GM23338 (cell line): ENCODE data around the gene ARHGEF17. TPM values are rescaled to one million over a fixed set of nuclear protein-coding genes. Genes with fewer than 3 reads are reported as not detected.

ENCODE experiments used
- ATAC-seq: fragments of 200-7000 bp; cut with Tn5 transposase; 3 replicates; pipeline ENCODE4 v1.9.1; 2020
- DNase-seq: peaks from one replicate; pipeline ENCODE4 v3.0.0-alpha.2; 2015; ENCODE audit warnings: low spot score
- H2AFZ ChIP-seq: fragments of 200-600 bp; sonication (generic); 2 replicates; pipeline ENCODE4 v1.8.0; 2016; ENCODE audit warnings: antibody characterized with exemption, mild to moderate bottlenecking, moderate library complexity
- H3F3A ChIP-seq: fragments of 200-600 bp; sonication (generic); replicated peaks from 2 replicates; pipeline ENCODE4 v1.8.0; 2017; ENCODE audit warnings: antibody characterized with exemption, mixed run types, low read depth
- H3K27ac ChIP-seq: fragments of 200-600 bp; sonication (generic); 2 replicates; pipeline ENCODE4 v1.6.1; 2016; ENCODE audit warnings: low read depth
- H3K27me3 ChIP-seq: fragments of 200-600 bp; sonication (generic); 2 replicates; pipeline ENCODE4 v1.8.0; 2016; ENCODE audit warnings: mild to moderate bottlenecking, mixed run types, moderate library complexity; ENCODE audit not compliant: insufficient read depth
- H3K36me3 ChIP-seq: fragments of 200-600 bp; sonication (generic); 2 replicates; pipeline ENCODE4 v1.8.0; 2016; ENCODE audit warnings: mild to moderate bottlenecking; ENCODE audit not compliant: insufficient read depth
- H3K4me1 ChIP-seq: fragments of 200-600 bp; sonication (generic); 2 replicates; pipeline ENCODE4 v1.8.0; 2016; ENCODE audit warnings: mild to moderate bottlenecking, moderate library complexity; ENCODE audit not compliant: insufficient read depth
- H3K4me2 ChIP-seq: fragments of 200-600 bp; sonication (generic); 2 replicates; pipeline ENCODE4 v1.7.1; 2017; ENCODE audit warnings: mixed run types
- H3K4me3 ChIP-seq: fragments of 200-600 bp; sonication (generic); 2 replicates; pipeline ENCODE4 v1.6.1; 2016; ENCODE audit warnings: mixed run types
- H3K79me2 ChIP-seq: fragments of 200-600 bp; sonication (generic); replicated peaks from 2 replicates; pipeline ENCODE4 v1.8.0; 2017; ENCODE audit warnings: mild to moderate bottlenecking; ENCODE audit not compliant: insufficient read depth
- H3K9me2 ChIP-seq: fragments of 200-600 bp; sonication (generic); 2 replicates; pipeline ENCODE4 v1.8.0; 2017; ENCODE audit not compliant: insufficient read depth
- H4K20me1 ChIP-seq: fragments of 200-600 bp; sonication (generic); replicated peaks from 2 replicates; pipeline ENCODE4 v1.8.0; 2017; ENCODE audit warnings: mild to moderate bottlenecking; ENCODE audit not compliant: insufficient read depth
- H3K27ac Mint-ChIP-seq: 2 replicates; pipeline ENCODE4 v1.8.0; 2020; ENCODE audit warnings: inconsistent platforms, mild to moderate bottlenecking, moderate library complexity, mixed read lengths
- H3K27me3 Mint-ChIP-seq: 3 replicates; pipeline ENCODE4 v1.8.0; 2022; ENCODE audit warnings: low read depth, mild to moderate bottlenecking, moderate library complexity, mixed read lengths, inconsistent platforms; ENCODE audit not compliant: insufficient read depth, poor library complexity
- H3K36me3 Mint-ChIP-seq: 3 replicates; pipeline ENCODE4 v1.8.0; 2021; ENCODE audit warnings: low read depth, mild to moderate bottlenecking, inconsistent platforms, moderate library complexity, mixed read lengths
- H3K4me1 Mint-ChIP-seq: 3 replicates; pipeline ENCODE4 v1.8.0; 2020; ENCODE audit warnings: mild to moderate bottlenecking, inconsistent platforms, mixed read lengths
- H3K4me3 Mint-ChIP-seq: 3 replicates; pipeline ENCODE4 v1.8.0; 2021; ENCODE audit warnings: moderate library complexity, mild to moderate bottlenecking, inconsistent platforms, mixed read lengths
- H3K9me3 Mint-ChIP-seq: 3 replicates; pipeline ENCODE4 v1.8.0; 2020; ENCODE audit warnings: moderate library complexity, mild to moderate bottlenecking, inconsistent platforms, mixed read lengths
- CREB1 ChIP-seq: fragments of 250-450 bp; sonication (Bioruptor Pico); IDR thresholded peaks from 2 replicates; pipeline ENCODE4 v1.5.0; 2020; ENCODE audit warnings: low read depth, mild to moderate bottlenecking, moderate library complexity
- EZH2 ChIP-seq: fragments of 200-600 bp; sonication (generic); IDR thresholded peaks from one replicate; pipeline ENCODE4 v1.8.0; 2017; ENCODE audit warnings: antibody characterized with exemption, mild to moderate bottlenecking, low read depth; ENCODE audit not compliant: unreplicated experiment
- EZH2phosphoT487 ChIP-seq: fragments of 200-600 bp; sonication (generic); IDR thresholded peaks from one replicate; pipeline ENCODE4 v1.8.1; 2018; ENCODE audit warnings: antibody characterized with exemption; ENCODE audit not compliant: unreplicated experiment
- JUNB ChIP-seq: IDR thresholded peaks from one replicate; pipeline ENCODE4 v1.6.1; 2016; ENCODE audit warnings: antibody characterized with exemption; ENCODE audit not compliant: unreplicated experiment
- NANOG ChIP-seq: IDR thresholded peaks from 2 replicates; pipeline ENCODE4 v1.6.1; 2016; ENCODE audit warnings: antibody characterized with exemption, borderline replicate concordance
- POLR2AphosphoS5 ChIP-seq: IDR thresholded peaks from 2 replicates; pipeline ENCODE4 v1.6.1; 2016; ENCODE audit warnings: antibody characterized with exemption, low read depth
- STAT1 ChIP-seq: IDR thresholded peaks from one replicate; pipeline ENCODE4 v1.6.1; 2016; ENCODE audit warnings: antibody characterized with exemption; ENCODE audit not compliant: unreplicated experiment
- ZNF114 ChIP-seq: fragments of 250-450 bp; sonication (Bioruptor Pico); IDR thresholded peaks from 2 replicates; pipeline ENCODE4 v1.5.0; 2020; ENCODE audit warnings: mild to moderate bottlenecking, moderate library complexity
- ZNF331 ChIP-seq: fragments of 250-450 bp; sonication (Bioruptor Pico); IDR thresholded peaks from 2 replicates; pipeline ENCODE4 v1.5.0; 2020; ENCODE audit warnings: low read depth, mild to moderate bottlenecking, moderate library complexity
- polyA plus RNA-seq: library from polyadenylated mRNA; unstranded; fragments of >200 nt; fragmentation: Nextera tagmentation; extraction: Ambion mirVana; gene quantifications from 2 replicates; pipeline ENCODE4 v1.2.1, GENCODE V29; 2016
- total RNA-seq: library from RNA; depleted of rRNA; stranded (reverse); fragments of >200 nt; shearing (Covaris generic); gene quantifications from 2 replicates; pipeline ENCODE4 v1.2.3, GENCODE V29; 2014
- TF ChIP-seq, protein P1 (sequence below): IDR thresholded peaks from one replicate; pipeline ENCODE4 v1.6.1; 2018; ENCODE audit warnings: antibody characterized with exemption; ENCODE audit not compliant: unreplicated experiment
- TF ChIP-seq, protein P2 (sequence below), 2 experiments: fragments of 200-600 bp in 1 of 2; sonication (generic) in 1 of 2; conservative IDR thresholded peaks; 2 replicates each; pipeline versions ENCODE4 v1.5.1 to v1.6.1; 2016 to 2017; ENCODE audit warnings: antibody characterized with exemption in 2 of 2, low read depth in 2 of 2, mild to moderate bottlenecking in 2 of 2, moderate library complexity in 1 of 2
- TF ChIP-seq, protein P3 (sequence below): fragments of 250-450 bp; sonication (Bioruptor Pico); IDR thresholded peaks from 2 replicates; pipeline ENCODE4 v1.5.0; 2020; ENCODE audit warnings: mild to moderate bottlenecking, moderate library complexity
- TF ChIP-seq, protein P4 (sequence below): IDR thresholded peaks from 2 replicates; pipeline ENCODE4 v1.6.1; 2016; ENCODE audit warnings: antibody characterized with exemption

The ARHGEF17 gene
- total and polyA plus RNA-seq, 2 experiments from 2014 or later: 2.9 to 15.0 TPM

DNA sequence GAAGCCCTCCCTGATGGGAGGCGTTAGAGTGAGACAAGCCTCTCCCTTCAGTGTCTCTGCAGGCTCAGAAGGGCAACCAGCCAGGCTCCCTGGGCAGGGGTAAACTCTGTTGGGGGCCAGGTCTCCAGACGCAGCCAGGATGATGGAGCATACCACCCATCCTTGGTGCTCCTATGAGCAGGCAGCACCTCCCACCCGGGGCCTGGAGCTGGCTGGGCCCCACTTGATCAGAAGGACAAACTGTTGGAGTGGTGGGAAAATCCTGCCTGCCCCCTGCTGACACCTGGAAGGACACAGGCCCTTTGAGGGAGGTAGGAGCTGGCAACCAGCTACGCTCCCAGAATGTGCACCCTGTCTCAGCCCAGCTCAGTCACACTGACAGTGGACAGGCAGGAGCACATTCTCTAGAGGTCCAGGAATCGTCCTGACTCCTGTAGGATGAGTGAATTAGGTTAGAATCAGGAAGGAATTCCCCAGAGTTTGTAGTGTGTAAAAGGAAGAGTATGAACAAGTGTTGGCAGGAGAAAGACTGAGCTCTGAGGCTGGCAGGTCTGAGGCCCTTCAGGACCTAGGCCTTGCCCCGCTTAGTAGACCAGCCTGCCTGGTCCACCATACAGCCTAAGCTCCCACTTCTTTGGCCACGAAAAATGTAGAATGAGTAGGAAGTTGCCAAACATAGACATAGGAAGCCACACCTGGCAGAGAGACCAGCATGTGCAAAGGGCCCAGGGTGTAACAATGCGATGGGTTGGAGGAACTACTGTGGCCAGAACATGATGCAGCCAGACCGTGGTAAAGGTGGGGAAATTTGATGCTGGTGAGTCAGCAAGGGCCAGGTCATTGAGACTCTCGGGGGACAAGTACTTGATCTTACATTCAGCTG, 19.1 kb downstream of the ARHGEF17 start:
- H3K79me2 ChIP-seq: no peaks in the 10 kb centered on the region
- H3K4me1 ChIP-seq: peaks cover 41% of the 10 kb centered on the region
- Mint-ChIP-seq H3K27me3 (peaks cover 35% of the 10 kb centered on the region), H3K36me3 (no peaks in the 10 kb centered on the region), H3K4me1 (peaks cover 50% of the 10 kb centered on the region), H3K9me3 (no peaks in the 10 kb centered on the region), H3K27ac (no peak overlapping the region), H3K4me3 (no peak overlapping the region)
- no peaks in the 10 kb centered on the region for H3F3A ChIP-seq
- no peak for ATAC-seq
- H3K27me3 ChIP-seq: peaks cover 8% of the 10 kb centered on the region
- no peaks in the 10 kb centered on the region for H3K9me2 ChIP-seq
- DNase-seq: no peak
- H3K27ac ChIP-seq: no peak overlapping the region
- H3K36me3 ChIP-seq: no peaks in the 10 kb centered on the region
- H2AFZ ChIP-seq: no peak overlapping the region
- no peak for TF ChIP-seq JUNB
- TF ChIP-seq, protein P1, sequence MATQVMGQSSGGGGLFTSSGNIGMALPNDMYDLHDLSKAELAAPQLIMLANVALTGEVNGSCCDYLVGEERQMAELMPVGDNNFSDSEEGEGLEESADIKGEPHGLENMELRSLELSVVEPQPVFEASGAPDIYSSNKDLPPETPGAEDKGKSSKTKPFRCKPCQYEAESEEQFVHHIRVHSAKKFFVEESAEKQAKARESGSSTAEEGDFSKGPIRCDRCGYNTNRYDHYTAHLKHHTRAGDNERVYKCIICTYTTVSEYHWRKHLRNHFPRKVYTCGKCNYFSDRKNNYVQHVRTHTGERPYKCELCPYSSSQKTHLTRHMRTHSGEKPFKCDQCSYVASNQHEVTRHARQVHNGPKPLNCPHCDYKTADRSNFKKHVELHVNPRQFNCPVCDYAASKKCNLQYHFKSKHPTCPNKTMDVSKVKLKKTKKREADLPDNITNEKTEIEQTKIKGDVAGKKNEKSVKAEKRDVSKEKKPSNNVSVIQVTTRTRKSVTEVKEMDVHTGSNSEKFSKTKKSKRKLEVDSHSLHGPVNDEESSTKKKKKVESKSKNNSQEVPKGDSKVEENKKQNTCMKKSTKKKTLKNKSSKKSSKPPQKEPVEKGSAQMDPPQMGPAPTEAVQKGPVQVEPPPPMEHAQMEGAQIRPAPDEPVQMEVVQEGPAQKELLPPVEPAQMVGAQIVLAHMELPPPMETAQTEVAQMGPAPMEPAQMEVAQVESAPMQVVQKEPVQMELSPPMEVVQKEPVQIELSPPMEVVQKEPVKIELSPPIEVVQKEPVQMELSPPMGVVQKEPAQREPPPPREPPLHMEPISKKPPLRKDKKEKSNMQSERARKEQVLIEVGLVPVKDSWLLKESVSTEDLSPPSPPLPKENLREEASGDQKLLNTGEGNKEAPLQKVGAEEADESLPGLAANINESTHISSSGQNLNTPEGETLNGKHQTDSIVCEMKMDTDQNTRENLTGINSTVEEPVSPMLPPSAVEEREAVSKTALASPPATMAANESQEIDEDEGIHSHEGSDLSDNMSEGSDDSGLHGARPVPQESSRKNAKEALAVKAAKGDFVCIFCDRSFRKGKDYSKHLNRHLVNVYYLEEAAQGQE: no peak
- no peak for TF ChIP-seq EZH2phosphoT487
- TF ChIP-seq NANOG: no peak
- TF ChIP-seq, protein P2, sequence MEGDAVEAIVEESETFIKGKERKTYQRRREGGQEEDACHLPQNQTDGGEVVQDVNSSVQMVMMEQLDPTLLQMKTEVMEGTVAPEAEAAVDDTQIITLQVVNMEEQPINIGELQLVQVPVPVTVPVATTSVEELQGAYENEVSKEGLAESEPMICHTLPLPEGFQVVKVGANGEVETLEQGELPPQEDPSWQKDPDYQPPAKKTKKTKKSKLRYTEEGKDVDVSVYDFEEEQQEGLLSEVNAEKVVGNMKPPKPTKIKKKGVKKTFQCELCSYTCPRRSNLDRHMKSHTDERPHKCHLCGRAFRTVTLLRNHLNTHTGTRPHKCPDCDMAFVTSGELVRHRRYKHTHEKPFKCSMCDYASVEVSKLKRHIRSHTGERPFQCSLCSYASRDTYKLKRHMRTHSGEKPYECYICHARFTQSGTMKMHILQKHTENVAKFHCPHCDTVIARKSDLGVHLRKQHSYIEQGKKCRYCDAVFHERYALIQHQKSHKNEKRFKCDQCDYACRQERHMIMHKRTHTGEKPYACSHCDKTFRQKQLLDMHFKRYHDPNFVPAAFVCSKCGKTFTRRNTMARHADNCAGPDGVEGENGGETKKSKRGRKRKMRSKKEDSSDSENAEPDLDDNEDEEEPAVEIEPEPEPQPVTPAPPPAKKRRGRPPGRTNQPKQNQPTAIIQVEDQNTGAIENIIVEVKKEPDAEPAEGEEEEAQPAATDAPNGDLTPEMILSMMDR (conservative IDR thresholded peaks at IDR 0.05; ENCODE audit: low read depth in 2 of 2): no peak
- TF ChIP-seq EZH2: no peak
- TF ChIP-seq, protein P3, sequence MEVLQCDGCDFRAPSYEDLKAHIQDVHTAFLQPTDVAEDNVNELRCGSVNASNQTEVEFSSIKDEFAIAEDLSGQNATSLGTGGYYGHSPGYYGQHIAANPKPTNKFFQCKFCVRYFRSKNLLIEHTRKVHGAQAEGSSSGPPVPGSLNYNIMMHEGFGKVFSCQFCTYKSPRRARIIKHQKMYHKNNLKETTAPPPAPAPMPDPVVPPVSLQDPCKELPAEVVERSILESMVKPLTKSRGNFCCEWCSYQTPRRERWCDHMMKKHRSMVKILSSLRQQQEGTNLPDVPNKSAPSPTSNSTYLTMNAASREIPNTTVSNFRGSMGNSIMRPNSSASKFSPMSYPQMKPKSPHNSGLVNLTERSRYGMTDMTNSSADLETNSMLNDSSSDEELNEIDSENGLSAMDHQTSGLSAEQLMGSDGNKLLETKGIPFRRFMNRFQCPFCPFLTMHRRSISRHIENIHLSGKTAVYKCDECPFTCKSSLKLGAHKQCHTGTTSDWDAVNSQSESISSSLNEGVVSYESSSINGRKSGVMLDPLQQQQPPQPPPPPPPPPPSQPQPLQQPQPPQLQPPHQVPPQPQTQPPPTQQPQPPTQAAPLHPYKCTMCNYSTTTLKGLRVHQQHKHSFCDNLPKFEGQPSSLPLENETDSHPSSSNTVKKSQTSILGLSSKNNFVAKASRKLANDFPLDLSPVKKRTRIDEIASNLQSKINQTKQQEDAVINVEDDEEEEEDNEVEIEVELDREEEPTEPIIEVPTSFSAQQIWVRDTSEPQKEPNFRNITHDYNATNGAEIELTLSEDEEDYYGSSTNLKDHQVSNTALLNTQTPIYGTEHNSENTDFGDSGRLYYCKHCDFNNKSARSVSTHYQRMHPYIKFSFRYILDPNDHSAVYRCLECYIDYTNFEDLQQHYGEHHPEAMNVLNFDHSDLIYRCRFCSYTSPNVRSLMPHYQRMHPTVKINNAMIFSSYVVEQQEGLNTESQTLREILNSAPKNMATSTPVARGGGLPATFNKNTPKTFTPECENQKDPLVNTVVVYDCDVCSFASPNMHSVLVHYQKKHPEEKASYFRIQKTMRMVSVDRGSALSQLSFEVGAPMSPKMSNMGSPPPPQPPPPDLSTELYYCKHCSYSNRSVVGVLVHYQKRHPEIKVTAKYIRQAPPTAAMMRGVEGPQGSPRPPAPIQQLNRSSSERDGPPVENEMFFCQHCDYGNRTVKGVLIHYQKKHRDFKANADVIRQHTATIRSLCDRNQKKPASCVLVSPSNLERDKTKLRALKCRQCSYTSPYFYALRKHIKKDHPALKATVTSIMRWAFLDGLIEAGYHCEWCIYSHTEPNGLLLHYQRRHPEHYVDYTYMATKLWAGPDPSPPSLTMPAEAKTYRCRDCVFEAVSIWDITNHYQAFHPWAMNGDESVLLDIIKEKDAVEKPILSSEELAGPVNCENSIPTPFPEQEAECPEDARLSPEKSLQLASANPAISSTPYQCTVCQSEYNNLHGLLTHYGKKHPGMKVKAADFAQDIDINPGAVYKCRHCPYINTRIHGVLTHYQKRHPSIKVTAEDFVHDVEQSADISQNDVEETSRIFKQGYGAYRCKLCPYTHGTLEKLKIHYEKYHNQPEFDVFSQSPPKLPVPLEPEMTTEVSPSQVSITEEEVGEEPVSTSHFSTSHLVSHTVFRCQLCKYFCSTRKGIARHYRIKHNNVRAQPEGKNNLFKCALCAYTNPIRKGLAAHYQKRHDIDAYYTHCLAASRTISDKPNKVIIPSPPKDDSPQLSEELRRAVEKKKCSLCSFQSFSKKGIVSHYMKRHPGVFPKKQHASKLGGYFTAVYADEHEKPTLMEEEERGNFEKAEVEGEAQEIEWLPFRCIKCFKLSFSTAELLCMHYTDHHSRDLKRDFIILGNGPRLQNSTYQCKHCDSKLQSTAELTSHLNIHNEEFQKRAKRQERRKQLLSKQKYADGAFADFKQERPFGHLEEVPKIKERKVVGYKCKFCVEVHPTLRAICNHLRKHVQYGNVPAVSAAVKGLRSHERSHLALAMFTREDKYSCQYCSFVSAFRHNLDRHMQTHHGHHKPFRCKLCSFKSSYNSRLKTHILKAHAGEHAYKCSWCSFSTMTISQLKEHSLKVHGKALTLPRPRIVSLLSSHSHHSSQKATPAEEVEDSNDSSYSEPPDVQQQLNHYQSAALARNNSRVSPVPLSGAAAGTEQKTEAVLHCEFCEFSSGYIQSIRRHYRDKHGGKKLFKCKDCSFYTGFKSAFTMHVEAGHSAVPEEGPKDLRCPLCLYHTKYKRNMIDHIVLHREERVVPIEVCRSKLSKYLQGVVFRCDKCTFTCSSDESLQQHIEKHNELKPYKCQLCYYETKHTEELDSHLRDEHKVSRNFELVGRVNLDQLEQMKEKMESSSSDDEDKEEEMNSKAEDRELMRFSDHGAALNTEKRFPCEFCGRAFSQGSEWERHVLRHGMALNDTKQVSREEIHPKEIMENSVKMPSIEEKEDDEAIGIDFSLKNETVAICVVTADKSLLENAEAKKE: no peak
- no peak for TF ChIP-seq ZNF114
- no peak for TF ChIP-seq ZNF331 (CRISPR knock-in tag)
- no peak for TF ChIP-seq POLR2AphosphoS5
- TF ChIP-seq, protein P4, sequence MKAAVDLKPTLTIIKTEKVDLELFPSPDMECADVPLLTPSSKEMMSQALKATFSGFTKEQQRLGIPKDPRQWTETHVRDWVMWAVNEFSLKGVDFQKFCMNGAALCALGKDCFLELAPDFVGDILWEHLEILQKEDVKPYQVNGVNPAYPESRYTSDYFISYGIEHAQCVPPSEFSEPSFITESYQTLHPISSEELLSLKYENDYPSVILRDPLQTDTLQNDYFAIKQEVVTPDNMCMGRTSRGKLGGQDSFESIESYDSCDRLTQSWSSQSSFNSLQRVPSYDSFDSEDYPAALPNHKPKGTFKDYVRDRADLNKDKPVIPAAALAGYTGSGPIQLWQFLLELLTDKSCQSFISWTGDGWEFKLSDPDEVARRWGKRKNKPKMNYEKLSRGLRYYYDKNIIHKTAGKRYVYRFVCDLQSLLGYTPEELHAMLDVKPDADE: no peak
- no peak for TF ChIP-seq STAT1
- no peak for TF ChIP-seq CREB1 (CRISPR knock-in tag)
- peaks cover 5% of the 10 kb centered on the region; the same call in 1 of the 2 replicates for H4K20me1 ChIP-seq
- H3K4me2 ChIP-seq: no peak overlapping the region
- H3K4me3 ChIP-seq: no peak overlapping the region
